ENCODE results near the gene KRT9. TPM values are rescaled to one million over a fixed set of nuclear protein-coding genes. Genes with fewer than 3 reads are reported as not detected.

Gene KRT9
- total and polyA plus RNA-seq, 9 of the 15 experiments (the other 6 are each of a cell fraction or from before 2014, with no cell fraction given): 0.03 TPM; not detected in 8

DNA sequence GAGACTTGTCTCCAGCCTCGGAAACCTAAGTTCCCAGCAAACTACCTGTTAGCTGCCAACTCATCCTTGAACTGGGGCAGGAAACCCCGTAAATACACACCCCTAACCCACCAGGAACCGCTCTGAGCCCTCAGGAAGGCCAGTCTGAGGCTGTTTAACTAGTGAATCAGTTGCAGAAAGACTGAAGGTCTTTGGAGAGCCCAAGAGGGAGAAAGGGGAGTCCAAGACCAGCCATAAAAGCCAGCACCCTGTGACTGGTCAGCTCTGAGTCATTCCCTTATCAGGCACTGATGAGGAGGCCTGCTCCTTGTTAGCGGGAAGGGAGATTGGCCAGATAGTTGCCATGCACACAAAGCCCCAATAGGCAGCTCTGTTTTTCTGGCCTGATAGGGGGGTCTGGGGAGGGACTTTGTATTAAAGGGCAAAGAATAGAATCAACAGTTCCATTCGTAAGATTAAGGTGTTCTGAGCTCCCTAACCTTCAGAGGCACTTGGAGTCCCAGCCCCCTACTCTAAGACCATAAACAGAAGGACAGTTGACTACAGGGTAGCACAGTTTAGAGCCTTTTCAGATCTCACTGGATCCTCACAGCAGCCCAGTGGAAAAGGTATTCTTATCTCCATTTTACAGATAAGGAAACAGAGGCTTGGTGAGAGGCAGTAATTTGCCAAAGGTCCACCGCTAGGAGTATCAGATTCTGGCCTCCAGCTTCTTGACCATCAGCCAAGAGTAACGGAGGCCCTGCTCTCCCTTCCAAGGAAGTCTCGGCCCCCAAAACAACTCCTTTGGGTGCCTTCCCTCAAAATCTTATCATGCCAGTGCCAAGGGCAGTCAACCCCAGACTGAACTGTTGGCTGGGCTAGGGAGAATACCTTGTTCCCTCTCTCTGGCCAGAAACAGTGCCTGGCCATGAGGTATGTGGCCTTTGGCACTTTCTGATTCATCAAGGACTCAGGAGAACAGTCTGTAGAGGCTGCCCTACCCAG, 41.5 kb downstream of the KRT9 start (continued):
- TF ChIP-seq MTA2 (IDR thresholded peaks at IDR 0.05; ENCODE audit: low read depth) (no peak), GMEB1 (CRISPR knock-in tag; IDR thresholded peaks at IDR 0.05) (peak; percentile 33; the same call in 1 of the 2 replicates), SOX6 (IDR thresholded peaks at IDR 0.05) (peak; percentile 85), MAZ (CRISPR knock-in tag; conservative IDR thresholded peaks at IDR 0.05 in 1 of 2, IDR thresholded peaks at IDR 0.05 in 1 of 2) (peak; percentile 10 to 38; a peak in 3 of 4 replicates), PML (IDR thresholded peaks at IDR 0.05; ENCODE audit: low read length) (0 out of 2 replicates have a peak, but pooled peaks have one; percentile 12), ZNF644 (tag; IDR thresholded peaks at IDR 0.05; ENCODE audit: low read depth) (peak; percentile 56; the same call in 1 of the 2 replicates), ZEB2 (IDR thresholded peaks at IDR 0.05) (peak; percentile 52), ATF7 (IDR thresholded peaks at IDR 0.05) (peak; percentile 87), CHD1 (IDR thresholded peaks at IDR 0.05; ENCODE audit: low read length) (no peak), ELF4 (CRISPR knock-in tag; IDR thresholded peaks at IDR 0.05) (peak; percentile 58; the same call in 1 of the 2 replicates), POLR2A (conservative IDR thresholded peaks at IDR 0.05) (no peak; the same call in 1 of the 2 replicates), NBN (IDR thresholded peaks at IDR 0.05; ENCODE audit: low read depth) (0 out of 2 replicates have a peak, but pooled peaks have one; percentile 29), ZNF76 (CRISPR knock-in tag; IDR thresholded peaks at IDR 0.05; ENCODE audit: borderline replicate concordance) (0 out of 2 replicates have a peak, but pooled peaks have one; percentile 63), L3MBTL2 (IDR thresholded peaks at IDR 0.05) (peak; percentile 35; the same call in 1 of the 2 replicates), DMBX1 (CRISPR knock-in tag; IDR thresholded peaks at IDR 0.05; ENCODE audit: borderline replicate concordance) (peak; percentile 38; the same call in 1 of the 2 replicates), SREBF2 (CRISPR knock-in tag; IDR thresholded peaks at IDR 0.05) (no peak), POLR2AphosphoS5 (IDR thresholded peaks at IDR 0.05; ENCODE audit: control insufficient read depth, insufficient read depth, low read depth, low read length) (peak; percentile 44; the same call in 1 of the 2 replicates)
- TF ChIP-seq, protein P1, sequence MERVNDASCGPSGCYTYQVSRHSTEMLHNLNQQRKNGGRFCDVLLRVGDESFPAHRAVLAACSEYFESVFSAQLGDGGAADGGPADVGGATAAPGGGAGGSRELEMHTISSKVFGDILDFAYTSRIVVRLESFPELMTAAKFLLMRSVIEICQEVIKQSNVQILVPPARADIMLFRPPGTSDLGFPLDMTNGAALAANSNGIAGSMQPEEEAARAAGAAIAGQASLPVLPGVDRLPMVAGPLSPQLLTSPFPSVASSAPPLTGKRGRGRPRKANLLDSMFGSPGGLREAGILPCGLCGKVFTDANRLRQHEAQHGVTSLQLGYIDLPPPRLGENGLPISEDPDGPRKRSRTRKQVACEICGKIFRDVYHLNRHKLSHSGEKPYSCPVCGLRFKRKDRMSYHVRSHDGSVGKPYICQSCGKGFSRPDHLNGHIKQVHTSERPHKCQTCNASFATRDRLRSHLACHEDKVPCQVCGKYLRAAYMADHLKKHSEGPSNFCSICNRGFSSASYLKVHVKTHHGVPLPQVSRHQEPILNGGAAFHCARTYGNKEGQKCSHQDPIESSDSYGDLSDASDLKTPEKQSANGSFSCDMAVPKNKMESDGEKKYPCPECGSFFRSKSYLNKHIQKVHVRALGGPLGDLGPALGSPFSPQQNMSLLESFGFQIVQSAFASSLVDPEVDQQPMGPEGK (CRISPR knock-in tag; IDR thresholded peaks at IDR 0.05; ENCODE audit: borderline replicate concordance): 0 out of 2 replicates have a peak, but pooled peaks have one; percentile 55
- TF ChIP-seq, protein P2, sequence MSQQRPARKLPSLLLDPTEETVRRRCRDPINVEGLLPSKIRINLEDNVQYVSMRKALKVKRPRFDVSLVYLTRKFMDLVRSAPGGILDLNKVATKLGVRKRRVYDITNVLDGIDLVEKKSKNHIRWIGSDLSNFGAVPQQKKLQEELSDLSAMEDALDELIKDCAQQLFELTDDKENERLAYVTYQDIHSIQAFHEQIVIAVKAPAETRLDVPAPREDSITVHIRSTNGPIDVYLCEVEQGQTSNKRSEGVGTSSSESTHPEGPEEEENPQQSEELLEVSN (IDR thresholded peaks at IDR 0.05; ENCODE audit: borderline replicate concordance in 1 of 2, extremely low read depth in 1 of 2, insufficient read depth in 1 of 2, insufficient read length in 1 of 2, low read depth in 1 of 2, low read length in 1 of 2, poor library complexity in 1 of 2, severe bottlenecking in 1 of 2): peak in 1 of 2 experiments; percentile 57
- TF ChIP-seq, protein P3, sequence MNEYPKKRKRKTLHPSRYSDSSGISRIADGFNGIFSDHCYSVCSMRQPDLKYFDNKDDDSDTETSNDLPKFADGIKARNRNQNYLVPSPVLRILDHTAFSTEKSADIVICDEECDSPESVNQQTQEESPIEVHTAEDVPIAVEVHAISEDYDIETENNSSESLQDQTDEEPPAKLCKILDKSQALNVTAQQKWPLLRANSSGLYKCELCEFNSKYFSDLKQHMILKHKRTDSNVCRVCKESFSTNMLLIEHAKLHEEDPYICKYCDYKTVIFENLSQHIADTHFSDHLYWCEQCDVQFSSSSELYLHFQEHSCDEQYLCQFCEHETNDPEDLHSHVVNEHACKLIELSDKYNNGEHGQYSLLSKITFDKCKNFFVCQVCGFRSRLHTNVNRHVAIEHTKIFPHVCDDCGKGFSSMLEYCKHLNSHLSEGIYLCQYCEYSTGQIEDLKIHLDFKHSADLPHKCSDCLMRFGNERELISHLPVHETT (CRISPR knock-in tag; conservative IDR thresholded peaks at IDR 0.05 in 1 of 2, IDR thresholded peaks at IDR 0.05 in 1 of 2): peak in 1 of 2 experiments; percentile 39; a peak in 1 of 4 replicates
